ENCODE measurements around the gene LBR.
A peak's percentile ranks its signal among the peaks of the same experiment; 100 is the strongest.
"Not testable (repeated sequence)": the region's sequence is repeated elsewhere in the genome, so short reads cannot be mapped to it uniquely, and the experiment has no call there.

The LBR gene

GRCh38 chr1:225427235-225428067 lies at the start of gene LBR:
Gene LBR (minus strand): TSS chr1:225428038. CDS start chr1:225424075, 3,963 bp downstream.
- ATAC-seq (no peak), DNase-seq (no peak)
- H3K4me3 Mint-ChIP-seq, result peak within 1 kb of the TSS; percentile 84 to 96
- no peaks in the 10 kb centered on the region for H3K27me3 Mint-ChIP-seq
- H3K4me1 Mint-ChIP-seq, result peaks cover 63% of the 10 kb centered on the region
- H3K9me3 Mint-ChIP-seq, result no peaks in the 10 kb centered on the region
- peak within 1 kb of the TSS; percentile 91 to 94 for H3K27ac Mint-ChIP-seq

DNA sequence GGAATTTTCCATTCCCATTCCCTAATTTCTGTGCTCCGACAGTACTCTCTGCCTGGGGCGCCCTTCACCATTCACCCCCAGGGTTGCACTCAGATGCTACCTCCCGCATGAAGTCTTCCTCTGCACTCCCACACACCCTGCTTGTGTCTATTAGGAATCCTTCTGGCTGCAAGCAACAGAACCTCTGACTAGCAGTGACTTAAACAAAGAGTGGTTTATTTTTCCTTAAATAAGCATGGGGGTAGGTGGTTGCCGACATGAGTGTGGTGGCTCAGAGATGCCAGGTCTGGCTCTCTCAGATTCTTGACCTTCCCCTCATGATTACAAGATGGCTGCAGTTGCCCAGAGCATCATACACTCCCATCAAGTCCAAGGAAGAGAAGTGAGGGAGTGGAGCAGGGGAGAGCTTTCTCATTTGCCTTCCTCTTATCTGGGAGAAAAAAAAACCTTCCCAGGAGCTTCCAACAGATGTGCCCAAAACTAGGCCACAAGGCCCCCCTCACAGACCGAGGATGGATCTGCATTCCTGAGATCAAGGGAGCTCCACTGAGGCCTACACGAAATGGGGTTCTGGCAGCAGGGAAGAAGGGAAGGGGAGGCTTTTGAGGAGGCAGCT lies 49.6 kb upstream of the LBR start:
- Mint-ChIP-seq H3K4me1 (peaks cover 66% of the 10 kb centered on the region), H3K27ac (peak overlapping the region in 1 of 2 donors; percentile 20), H3K27me3 (no peaks in the 10 kb centered on the region), H3K9me3 (no peaks in the 10 kb centered on the region), H3K4me3 (peak overlapping the region in 1 of 2 donors; percentile 4)
- DNase-seq, result no peak
- no peak for ATAC-seq

- ATAC-seq, result peak; percentile 78
- H3K4me1 Mint-ChIP-seq, result peaks cover 66% of the 10 kb centered on the region
- peak overlapping the region; percentile 2 to 87 for H3K27ac Mint-ChIP-seq
- DNase-seq, result peak in 1 of 2 donors; percentile 66
- peak overlapping the region; percentile 37 to 53 for H3K4me3 Mint-ChIP-seq
- H3K9me3 Mint-ChIP-seq, result no peaks in the 10 kb centered on the region
- H3K27me3 Mint-ChIP-seq, result no peaks in the 10 kb centered on the region
These were observed 48.7 kb upstream of the LBR start for GRCh38 chr1:225476538-225476988.

GRCh38 chr1:225476100-225476511 lies 48.3 kb upstream of the LBR start:
- peak overlapping the region in 1 of 2 donors; percentile 37 for H3K4me3 Mint-ChIP-seq
- H3K27me3 Mint-ChIP-seq, result no peaks in the 10 kb centered on the region
- ATAC-seq, result no peak
- DNase-seq, result no peak
- no peaks in the 10 kb centered on the region for H3K9me3 Mint-ChIP-seq
- H3K27ac Mint-ChIP-seq, result no peak overlapping the region
- H3K4me1 Mint-ChIP-seq, result peaks cover 66% of the 10 kb centered on the region

- peak; percentile 62 for ATAC-seq
- peak; percentile 73 to 81 for DNase-seq
- Mint-ChIP-seq H3K9me3 (no peaks in the 10 kb centered on the region), H3K4me3 (peak overlapping the region in 1 of 2 donors; percentile 39), H3K27ac (no peak overlapping the region), H3K27me3 (no peaks in the 10 kb centered on the region), H3K4me1 (peaks cover 58% of the 10 kb centered on the region)
These were observed 47.4 kb upstream of the LBR start for GRCh38 chr1:225474986-225475820.

GRCh38 chr1:225474439-225474985 lies 46.7 kb upstream of the LBR start:
- Mint-ChIP-seq H3K4me1 (peaks cover 57% of the 10 kb centered on the region), H3K9me3 (no peaks in the 10 kb centered on the region), H3K27me3 (no peaks in the 10 kb centered on the region), H3K4me3 (peak overlapping the region; percentile 16 to 27), H3K27ac (no peak overlapping the region)
- no peak for DNase-seq
- no peak for ATAC-seq

DNA sequence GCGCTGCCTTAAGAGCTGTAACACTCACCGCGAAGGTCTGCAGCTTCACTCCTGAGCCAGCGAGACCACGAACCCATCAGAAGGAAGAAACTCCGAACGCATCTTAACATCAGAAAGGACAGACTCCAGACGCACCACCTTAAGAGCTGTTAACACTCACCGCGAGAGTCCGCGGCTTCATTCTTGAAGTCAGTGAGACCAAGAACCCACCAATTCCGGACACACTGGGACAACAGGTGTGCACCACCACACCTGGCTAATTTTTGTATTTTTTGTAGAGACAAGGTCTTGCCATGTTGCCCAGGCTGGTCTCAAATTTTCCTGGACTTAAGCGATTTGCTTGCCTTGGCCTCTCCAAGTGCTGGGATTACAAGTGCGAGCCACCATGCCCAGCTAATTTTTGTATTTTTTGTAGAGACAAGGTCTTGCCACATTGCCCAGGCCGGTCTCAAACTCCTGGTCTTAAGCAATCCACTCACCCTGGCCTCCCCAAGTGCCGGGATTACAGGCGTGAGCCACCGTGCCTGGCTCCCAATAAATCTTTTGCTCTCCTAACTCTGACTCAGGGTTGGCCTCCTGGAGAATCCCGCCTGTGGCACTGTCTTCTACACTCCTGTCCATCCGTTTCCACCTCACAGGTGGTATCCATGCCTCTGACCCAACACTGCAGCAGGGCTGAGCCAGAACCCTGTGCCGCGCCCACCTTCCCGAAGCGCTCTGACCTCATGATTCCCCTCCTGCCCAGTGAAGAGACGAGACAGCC lies 46.0 kb upstream of the LBR start:
- H3K27ac Mint-ChIP-seq, result peak overlapping the region; percentile 10 to 15
- H3K9me3 Mint-ChIP-seq, H3K27me3 Mint-ChIP-seq, ATAC-seq, DNase-seq: not testable (repeated sequence)
- peak overlapping the region; percentile 38 to 58 for H3K4me3 Mint-ChIP-seq
- peaks cover 59% of the 10 kb centered on the region for H3K4me1 Mint-ChIP-seq

DNA sequence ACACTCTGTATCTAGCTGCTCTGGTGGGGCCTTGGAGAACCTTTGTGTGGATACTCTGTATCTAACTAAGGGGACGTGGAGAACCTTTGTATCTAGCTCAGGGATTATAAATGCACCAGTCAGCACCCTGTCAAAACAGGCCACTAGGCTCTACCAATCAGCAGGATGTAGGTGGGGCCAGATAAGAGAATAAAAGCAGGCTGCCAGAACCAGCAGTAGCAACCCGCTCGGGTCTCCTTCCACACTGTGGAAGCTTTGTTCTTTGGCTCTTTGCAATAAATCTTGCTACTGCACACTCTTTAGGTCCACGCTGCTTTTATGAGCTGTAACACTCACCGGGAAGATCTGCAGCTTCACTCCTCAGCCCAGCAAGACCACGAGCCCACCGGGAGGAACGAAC lies 45.4 kb upstream of the LBR start:
- H3K4me3 Mint-ChIP-seq, result peak overlapping the region; percentile 38 to 58
- DNase-seq, ATAC-seq, H3K27me3 Mint-ChIP-seq, H3K9me3 Mint-ChIP-seq: not testable (repeated sequence)
- H3K4me1 Mint-ChIP-seq, result peaks cover 63% of the 10 kb centered on the region
- peak overlapping the region; percentile 10 to 15 for H3K27ac Mint-ChIP-seq

GRCh38 chr1:225471453-225472301 lies 43.8 kb upstream of the LBR start:
- Mint-ChIP-seq H3K9me3 (no peaks in the 10 kb centered on the region), H3K27ac (no peak overlapping the region), H3K4me3 (no peak overlapping the region), H3K4me1 (peaks cover 54% of the 10 kb centered on the region), H3K27me3 (no peaks in the 10 kb centered on the region)
- ATAC-seq (no peak), DNase-seq (no peak)

GRCh38 chr1:225471109-225471452 lies 43.2 kb upstream of the LBR start:
- no peak overlapping the region for H3K27ac Mint-ChIP-seq
- no peak overlapping the region for H3K4me3 Mint-ChIP-seq
- DNase-seq, result no peak
- H3K27me3 Mint-ChIP-seq, result no peaks in the 10 kb centered on the region
- no peak for ATAC-seq
- H3K9me3 Mint-ChIP-seq, result no peaks in the 10 kb centered on the region
- peaks cover 54% of the 10 kb centered on the region for H3K4me1 Mint-ChIP-seq

GRCh38 chr1:225470211-225471108 lies 42.6 kb upstream of the LBR start:
- Mint-ChIP-seq H3K27me3 (no peaks in the 10 kb centered on the region), H3K9me3 (no peaks in the 10 kb centered on the region), H3K4me1 (peaks cover 54% of the 10 kb centered on the region), H3K27ac (no peak overlapping the region), H3K4me3 (no peak overlapping the region)
- ATAC-seq (no peak), DNase-seq (no peak)

DNA sequence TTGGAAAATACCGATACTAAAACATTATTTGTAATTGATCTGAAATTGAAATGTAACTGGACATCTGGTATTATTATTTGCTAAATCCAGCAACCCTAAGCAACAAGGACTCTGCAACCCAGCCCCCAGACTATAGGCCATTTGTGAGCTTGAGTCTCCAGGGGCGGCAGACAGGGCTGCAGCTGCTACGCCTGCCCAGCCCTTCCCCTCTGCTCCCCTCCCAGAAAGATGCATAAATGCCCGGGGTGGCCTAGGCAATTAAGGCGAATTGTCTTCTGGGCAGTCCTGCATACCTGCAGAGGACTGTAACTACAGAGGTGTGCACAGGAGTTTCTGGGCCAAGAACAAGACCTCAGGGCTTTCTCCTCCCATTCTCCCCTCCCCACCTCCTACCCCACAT lies 41.2 kb upstream of the LBR start:
- Mint-ChIP-seq H3K27me3 (no peaks in the 10 kb centered on the region), H3K4me1 (peaks cover 47% of the 10 kb centered on the region), H3K9me3 (no peaks in the 10 kb centered on the region), H3K27ac (peak overlapping the region in 1 of 2 donors; percentile 99), H3K4me3 (peak overlapping the region; percentile 94 to 99)
- DNase-seq (no peak), ATAC-seq (no peak)

GRCh38 chr1:225468270-225469020 lies 40.6 kb upstream of the LBR start:
- Mint-ChIP-seq H3K27ac (peak overlapping the region; percentile 99), H3K9me3 (no peaks in the 10 kb centered on the region), H3K4me1 (peaks cover 44% of the 10 kb centered on the region), H3K27me3 (no peaks in the 10 kb centered on the region), H3K4me3 (peak overlapping the region; percentile 94 to 99)
- ATAC-seq (peak; percentile 38), DNase-seq (peak in 1 of 2 donors; percentile 53)
